Fibroblast of peridontal ligament (primary cell): Measurements from ENCODE around the gene IL1RAPL2.

Experiments used
- DNase-seq: peaks from one replicate; pipeline ENCODE4 v3.0.0-alpha.2; 2010; ENCODE audit errors: extremely low read depth

Gene IL1RAPL2

GRCh38 chrX:105462186-105462585 is 896.2 kb downstream of the IL1RAPL2 start:
- no peak for DNase-seq

DNA sequence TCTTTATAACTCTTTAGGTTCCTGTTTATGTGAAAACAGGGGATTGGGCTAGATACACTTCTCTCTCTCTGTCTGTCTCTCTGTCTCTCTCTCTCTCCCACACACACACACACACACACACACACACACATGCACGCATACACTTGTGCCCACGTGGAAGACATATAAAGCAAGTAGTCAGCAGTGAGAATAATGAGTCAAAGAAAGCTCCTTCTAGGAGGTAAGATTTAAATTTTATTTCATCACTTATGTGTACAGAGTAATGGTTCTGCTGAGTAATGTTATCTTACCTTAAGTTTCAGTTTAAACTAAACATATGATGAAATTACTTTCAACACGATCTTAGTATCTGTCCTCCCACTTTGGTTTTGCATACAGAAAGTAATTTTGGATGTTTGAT is 897.5 kb downstream of the IL1RAPL2 start:
- no peak for DNase-seq

DNA sequence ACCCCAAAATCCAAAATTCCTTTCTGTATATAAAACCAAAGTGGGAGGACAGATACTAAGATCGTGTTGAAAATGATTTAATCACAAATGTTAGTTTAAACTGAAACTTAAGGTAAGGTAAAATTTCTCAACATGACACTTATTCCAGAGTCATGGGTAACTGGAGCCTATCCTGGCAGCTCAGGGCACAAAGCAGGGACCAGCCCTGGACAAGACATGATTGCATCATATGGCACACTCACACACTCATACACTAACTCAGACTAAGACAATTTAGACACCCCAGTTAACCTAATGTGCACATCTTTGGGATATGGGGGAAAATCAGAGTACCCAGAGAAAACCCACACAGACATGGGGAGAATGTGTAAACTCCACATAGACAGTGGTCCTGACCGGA is 898.6 kb downstream of the IL1RAPL2 start:
- no peak for DNase-seq

DNA sequence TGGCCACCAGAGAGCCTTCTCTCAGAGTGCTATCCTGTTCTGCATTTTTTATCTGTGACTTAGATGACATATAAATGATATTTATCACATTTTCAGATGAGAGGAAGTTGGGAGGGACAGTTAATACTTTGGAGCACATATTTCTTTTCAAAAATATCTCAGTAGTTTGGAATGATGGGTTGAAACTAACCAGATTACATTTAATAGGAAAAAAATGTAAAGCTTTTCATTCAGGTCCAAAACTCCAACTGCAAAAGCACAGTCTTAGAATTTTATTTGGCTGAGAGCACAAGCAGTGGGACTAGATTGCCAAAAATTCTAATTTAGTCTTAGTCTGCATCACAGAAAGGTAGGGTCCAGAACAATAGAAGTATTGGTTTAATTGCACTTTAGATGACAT is 902.7 kb downstream of the IL1RAPL2 start:
- DNase-seq = no peak

GRCh38 chrX:105471597-105471996 is 905.6 kb downstream of the IL1RAPL2 start:
- no peak for DNase-seq

DNA sequence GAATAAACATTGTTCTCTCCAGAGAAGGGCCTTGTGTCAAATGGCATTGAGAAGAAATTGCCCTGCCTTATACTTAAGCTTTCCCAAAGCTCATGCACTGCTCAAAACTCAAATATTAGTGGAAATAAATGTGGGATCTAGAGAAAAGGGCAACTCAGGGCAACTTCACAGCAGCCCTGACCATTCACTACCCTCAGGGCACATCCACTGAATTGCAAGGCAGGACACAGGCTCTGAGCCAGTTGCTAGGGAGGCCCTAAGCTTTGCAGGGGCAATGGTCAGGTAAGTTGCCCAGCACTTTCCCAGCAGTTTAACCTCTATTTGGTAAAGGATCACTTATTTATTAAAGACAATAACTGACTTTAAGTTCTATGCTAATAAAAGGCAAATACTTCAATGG is 909.8 kb downstream of the IL1RAPL2 start:
- no peak for DNase-seq

DNA sequence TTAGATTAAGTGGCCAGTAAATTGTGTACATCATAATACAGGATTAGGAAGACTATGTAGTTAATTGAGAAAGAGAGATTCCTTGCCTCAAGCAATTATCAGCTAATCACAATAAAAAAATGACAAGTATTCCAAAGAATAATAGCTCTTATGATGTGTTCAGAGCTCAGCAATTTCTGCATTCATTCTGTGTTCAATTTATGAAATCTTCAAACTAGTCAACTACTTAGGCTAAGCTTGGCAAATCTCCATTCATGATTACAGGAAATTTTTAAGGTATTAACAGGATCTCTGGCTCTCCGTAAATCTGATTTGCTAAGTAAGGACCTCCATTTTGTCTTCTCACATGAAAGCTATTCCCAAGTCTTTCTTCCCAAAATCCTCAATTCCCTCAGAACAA is 911.4 kb downstream of the IL1RAPL2 start:
- DNase-seq = no peak

DNA sequence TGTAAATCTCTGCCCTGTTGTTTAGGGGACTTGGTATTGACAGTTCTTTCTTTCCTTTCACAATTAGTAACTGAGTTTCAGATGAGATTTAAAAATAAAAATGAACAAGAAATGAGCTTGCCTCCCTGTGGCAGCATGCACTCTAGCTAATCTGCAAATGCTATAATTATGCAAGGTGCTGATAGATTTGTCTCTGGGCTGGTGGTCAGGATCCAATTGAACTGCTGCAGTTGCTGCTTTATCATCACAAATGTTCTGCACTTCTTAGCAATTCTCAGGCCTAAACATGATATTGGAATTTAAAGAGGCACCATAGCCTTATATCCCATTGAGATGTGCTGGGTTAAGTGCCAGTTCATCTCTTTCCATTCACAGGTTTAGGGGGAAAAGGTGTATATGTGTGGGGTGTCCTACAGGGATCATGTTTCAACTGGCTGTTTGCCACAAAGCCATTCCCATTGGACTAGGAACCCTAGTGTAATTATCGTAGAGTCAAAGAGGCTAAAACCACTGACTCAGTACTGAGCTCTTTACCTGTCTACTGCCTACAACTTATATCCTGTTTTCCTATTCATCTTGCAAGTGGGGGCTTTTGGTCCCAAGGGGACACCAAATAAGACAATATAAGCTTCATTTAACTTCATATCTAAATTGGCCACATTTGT is 914.8 kb downstream of the IL1RAPL2 start:
- DNase-seq = no peak

GRCh38 chrX:105483011-105483410 is 917.0 kb downstream of the IL1RAPL2 start:
- DNase-seq = no peak

DNA sequence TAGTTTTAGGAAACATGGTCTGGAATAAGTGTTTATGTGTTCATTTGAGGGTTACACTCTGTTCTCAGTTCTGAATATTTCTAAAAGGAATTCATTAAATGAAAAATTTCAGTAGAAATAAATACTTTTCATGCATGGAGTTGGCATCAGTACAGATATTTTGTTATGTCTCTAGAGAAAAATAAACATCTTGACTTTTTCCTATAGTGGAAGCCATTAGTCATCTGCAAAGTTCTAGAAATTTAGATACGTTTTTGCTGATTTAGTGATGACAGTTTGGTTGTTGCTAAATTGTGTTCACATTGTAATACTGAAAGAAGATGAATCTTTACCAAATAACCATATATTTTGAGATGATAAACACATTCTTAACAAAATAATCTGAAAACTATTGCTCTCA is 922.7 kb downstream of the IL1RAPL2 start:
- no peak for DNase-seq

DNA sequence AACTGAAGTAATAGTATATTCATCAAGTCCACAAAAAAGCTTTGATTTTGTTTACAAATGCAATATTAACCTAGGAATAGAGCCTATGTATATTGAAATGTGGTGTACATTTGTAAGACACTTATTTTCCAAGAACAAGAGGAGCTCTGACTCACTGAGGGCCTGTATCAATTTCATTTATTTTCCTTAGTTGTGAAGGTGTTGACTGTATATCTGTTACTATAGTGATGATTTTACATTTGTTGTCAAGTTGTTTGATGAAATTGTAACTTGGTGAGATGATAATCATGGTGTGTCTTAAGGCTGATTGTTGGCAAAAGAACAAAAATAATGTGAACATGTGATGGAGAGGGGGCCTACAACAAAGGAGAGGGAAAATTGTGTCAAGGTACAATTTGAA is 929.4 kb downstream of the IL1RAPL2 start:
- DNase-seq = no peak

GRCh38 chrX:105502336-105502735 is 936.3 kb downstream of the IL1RAPL2 start:
- no peak for DNase-seq

DNA sequence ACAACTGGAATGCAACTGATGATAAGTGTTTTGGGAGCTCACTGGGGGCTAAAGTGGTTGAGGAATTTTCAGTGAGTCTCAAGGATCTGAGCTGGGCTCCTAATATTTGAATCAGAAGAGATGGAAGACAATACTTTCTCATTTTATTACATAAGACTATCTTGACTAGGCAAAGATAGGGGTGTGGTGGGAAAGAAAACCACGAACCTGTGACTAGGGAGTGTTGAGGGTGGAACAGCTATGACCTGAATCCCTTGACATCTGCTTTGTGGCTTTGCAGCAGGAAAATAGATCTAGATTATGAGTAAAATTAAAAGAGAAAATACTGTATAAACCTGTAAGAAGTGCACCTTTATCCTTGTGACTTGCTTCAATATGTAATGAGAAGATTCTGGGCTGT is 949.6 kb downstream of the IL1RAPL2 start:
- no peak for DNase-seq

- DNase-seq = no peak
Measured at GRCh38 chrX:105526431-105526830, 960.4 kb downstream of the IL1RAPL2 start.

- DNase-seq = no peak
Measured at GRCh38 chrX:105527759-105528158, 961.8 kb downstream of the IL1RAPL2 start.

- DNase-seq = no peak
Measured at GRCh38 chrX:105533951-105534350, 968.0 kb downstream of the IL1RAPL2 start.

DNA sequence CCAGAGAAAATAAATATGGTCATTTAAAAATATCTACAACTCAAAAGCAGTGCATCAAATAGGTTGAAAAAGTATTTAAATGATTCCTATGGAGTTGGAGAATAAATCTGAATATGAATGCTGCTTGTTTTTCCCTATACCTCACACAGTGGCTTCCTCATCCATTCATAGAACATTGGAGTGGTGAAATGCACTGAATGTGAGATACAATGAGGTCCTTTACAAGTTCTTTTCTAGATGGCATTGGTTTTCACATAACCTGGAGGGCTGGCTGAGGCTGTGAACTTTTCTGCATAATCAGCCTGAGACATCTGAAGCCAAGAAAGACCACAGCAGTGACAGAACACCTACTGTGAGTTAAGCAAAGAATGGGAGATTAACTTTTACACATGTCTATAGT is 977.3 kb downstream of the IL1RAPL2 start:
- DNase-seq = no peak

DNA sequence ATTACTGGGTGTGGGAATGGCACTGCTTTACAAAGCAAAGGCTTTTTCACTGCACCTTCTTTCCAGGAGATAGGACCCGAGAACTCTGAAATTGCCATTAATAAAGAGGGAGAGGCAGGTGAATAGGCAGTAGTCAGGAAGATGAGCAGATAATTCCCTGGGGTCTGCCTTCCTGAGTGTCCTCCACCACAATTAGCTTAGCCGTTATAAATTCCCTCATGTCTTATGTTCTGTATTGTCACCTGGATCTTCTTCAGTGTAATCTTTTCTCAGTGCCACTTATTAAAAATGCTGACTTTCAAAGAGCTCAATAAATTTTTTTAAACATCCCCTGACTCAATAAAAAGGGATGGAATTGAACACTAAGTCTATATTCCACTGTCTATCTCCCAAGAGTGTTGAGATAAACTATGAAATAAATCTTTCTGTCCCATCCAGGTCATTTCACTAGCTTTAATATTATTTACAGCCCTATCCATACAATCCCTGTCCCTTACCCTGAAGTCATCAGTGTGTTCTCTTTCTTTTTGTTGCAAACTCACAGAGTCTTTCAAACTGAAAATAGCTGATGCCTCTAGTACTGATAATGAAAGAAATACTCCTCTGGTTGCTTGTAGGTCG is 984.2 kb downstream of the IL1RAPL2 start:
- no peak for DNase-seq

- DNase-seq = no peak
Measured at GRCh38 chrX:105552395-105552794, 986.4 kb downstream of the IL1RAPL2 start.

DNA sequence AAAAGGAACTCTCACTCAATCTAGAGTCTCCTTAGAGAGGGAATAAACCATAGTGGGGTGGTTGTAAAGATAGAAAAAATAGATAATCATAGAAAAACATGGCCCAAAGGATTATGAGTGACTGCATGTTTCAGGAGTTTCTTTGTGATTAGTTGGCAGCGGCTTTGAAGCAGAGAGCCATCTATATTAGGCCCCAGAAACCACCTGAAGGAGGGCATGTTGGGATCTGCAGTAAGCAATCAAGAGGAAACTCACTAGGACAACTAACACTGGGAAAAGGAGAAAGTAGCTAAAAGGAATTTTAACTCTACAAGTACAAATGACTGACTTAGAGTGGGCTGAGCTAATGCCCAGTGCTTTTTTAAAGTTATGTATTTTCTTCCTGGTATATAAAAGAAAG is 987.1 kb downstream of the IL1RAPL2 start:
- DNase-seq = no peak

DNA sequence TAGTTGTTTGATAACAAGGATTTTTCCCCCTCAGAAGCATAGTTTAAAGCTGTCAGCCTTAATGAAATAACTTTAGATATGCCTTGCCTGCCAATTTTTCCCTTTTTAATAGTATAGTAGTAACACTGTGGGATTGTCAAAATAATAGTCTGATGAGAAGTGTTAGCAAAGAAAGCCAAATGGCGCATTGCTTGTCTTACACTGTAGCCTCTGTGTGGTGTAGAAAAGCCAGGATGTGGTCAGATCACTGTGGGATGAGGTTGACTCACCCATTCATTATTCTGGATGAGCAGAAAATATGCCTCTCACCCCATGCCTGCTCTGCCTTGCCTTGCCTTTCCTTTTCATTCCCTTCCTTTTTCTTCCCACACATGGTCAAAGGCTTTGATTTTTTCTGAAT is 998.5 kb downstream of the IL1RAPL2 start:
- DNase-seq = peak; percentile 10

- DNase-seq = no peak
Measured at GRCh38 chrX:105565856-105566255, 999.9 kb downstream of the IL1RAPL2 start.

DNA sequence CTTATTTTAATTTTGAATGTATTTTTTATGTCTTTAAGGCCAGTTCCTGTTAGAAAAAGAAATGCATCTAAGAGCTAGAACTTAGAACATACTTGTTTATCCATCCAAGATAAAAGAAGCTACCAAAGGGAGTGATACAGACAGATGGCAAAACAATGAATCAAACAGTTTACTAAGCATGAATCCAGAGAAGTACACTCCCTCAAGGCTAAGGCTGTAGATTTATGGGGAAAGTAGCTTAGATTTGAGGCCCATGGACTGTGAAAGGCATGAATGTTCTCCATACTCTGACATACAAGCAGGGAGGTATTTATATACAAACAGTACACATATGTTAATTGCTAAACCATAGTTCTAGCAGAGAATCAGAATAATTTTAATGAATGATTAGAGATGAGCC is 1001.1 kb downstream of the IL1RAPL2 start:
- no peak for DNase-seq

DNA sequence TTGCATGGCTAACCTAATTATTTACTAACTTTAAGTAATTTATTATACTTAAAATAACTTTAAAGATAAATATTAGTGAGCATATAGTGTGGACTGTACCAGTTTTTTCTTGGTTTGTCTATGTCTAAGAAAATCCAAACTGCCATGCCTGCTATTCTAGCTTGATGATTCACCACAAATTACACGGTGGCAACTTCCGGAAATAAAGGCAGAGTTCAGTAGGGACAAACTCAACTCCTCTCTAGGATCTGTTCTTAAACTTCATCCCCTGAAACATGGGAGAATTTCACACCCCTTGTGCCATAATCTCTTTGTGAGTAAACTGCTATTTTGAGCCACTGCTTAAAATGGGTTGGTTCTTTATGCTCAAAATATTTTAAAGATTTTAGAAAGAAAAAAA is 1042.7 kb downstream of the IL1RAPL2 start:
- DNase-seq = no peak
